ENCODE measurements around the gene ADNP.

The ADNP gene

GRCh38 chr20:50895111-50895830 lies 36.0 kb downstream of the ADNP start:
- Histone ChIP-seq H2AFZ (ENCODE audit: low read length) (no peak overlapping the region), H3K4me3 (ENCODE audit: low read length, poor library complexity, severe bottlenecking) (no peak overlapping the region), H3F3A (ENCODE audit: low read depth) (no peaks in the 10 kb centered on the region), H3K36me3 (ENCODE audit: insufficient read depth, low read length) (peaks cover 90% of the 10 kb centered on the region), H4K20me1 (ENCODE audit: insufficient read depth, low read length, poor library complexity, severe bottlenecking) (peaks cover 31% of the 10 kb centered on the region), H3K4me2 (ENCODE audit: low read depth, low read length, poor library complexity, severe bottlenecking) (no peak overlapping the region), H3K4me1 (ENCODE audit: insufficient read depth, low read length, poor library complexity, severe bottlenecking) (no peaks in the 10 kb centered on the region), H3K79me2 (ENCODE audit: insufficient read depth, low read length) (peaks cover 26% of the 10 kb centered on the region; the same call in 1 of the 2 replicates), H3K9me2 (replicated peaks; ENCODE audit: low read depth, low read length) (no peaks in the 10 kb centered on the region), H3K9ac (ENCODE audit: low read depth, low read length, poor library complexity, severe bottlenecking) (no peak overlapping the region), H3K9me3 (ENCODE audit: insufficient read depth, low read depth, low read length) (no peaks in the 10 kb centered on the region), H3K27me3 (ENCODE audit: insufficient read depth, low read length, poor library complexity, severe bottlenecking) (no peaks in the 10 kb centered on the region)
- TF ChIP-seq EZH2phosphoT487 (IDR thresholded peaks at IDR 0.05; ENCODE audit: borderline replicate concordance) = no peak
- no peak for TF ChIP-seq CTCF (conservative IDR thresholded peaks at IDR 0.05; ENCODE audit: low read length)

GRCh38 chr20:50893620-50894019 lies 37.6 kb downstream of the ADNP start:
- Histone ChIP-seq H3K36me3 (ENCODE audit: insufficient read depth, low read length) (peaks cover 90% of the 10 kb centered on the region; the same call in 1 of the 2 replicates), H2AFZ (ENCODE audit: low read length) (no peak overlapping the region), H4K20me1 (ENCODE audit: insufficient read depth, low read length, poor library complexity, severe bottlenecking) (peaks cover 14% of the 10 kb centered on the region), H3K9me3 (ENCODE audit: insufficient read depth, low read depth, low read length) (no peaks in the 10 kb centered on the region), H3F3A (ENCODE audit: low read depth) (no peaks in the 10 kb centered on the region), H3K79me2 (ENCODE audit: insufficient read depth, low read length) (peaks cover 14% of the 10 kb centered on the region; the same call in 1 of the 2 replicates), H3K27me3 (ENCODE audit: insufficient read depth, low read length, poor library complexity, severe bottlenecking) (no peaks in the 10 kb centered on the region), H3K9me2 (replicated peaks; ENCODE audit: low read depth, low read length) (no peaks in the 10 kb centered on the region), H3K4me1 (ENCODE audit: insufficient read depth, low read length, poor library complexity, severe bottlenecking) (no peaks in the 10 kb centered on the region), H3K4me3 (ENCODE audit: low read length, poor library complexity, severe bottlenecking) (no peak overlapping the region), H3K4me2 (ENCODE audit: low read depth, low read length, poor library complexity, severe bottlenecking) (no peak overlapping the region), H3K9ac (ENCODE audit: low read depth, low read length, poor library complexity, severe bottlenecking) (no peak overlapping the region)
- TF ChIP-seq CTCF (conservative IDR thresholded peaks at IDR 0.05; ENCODE audit: low read length) (no peak), EZH2phosphoT487 (IDR thresholded peaks at IDR 0.05; ENCODE audit: borderline replicate concordance) (no peak)

- Histone ChIP-seq H3K4me2 (ENCODE audit: low read depth, low read length, poor library complexity, severe bottlenecking) (no peak overlapping the region), H3K4me1 (ENCODE audit: insufficient read depth, low read length, poor library complexity, severe bottlenecking) (no peaks in the 10 kb centered on the region), H3K36me3 (ENCODE audit: insufficient read depth, low read length) (peaks cover 83% of the 10 kb centered on the region; the same call in 1 of the 2 replicates), H4K20me1 (ENCODE audit: insufficient read depth, low read length, poor library complexity, severe bottlenecking) (peaks cover 8% of the 10 kb centered on the region), H3K27me3 (ENCODE audit: insufficient read depth, low read length, poor library complexity, severe bottlenecking) (no peaks in the 10 kb centered on the region), H3K9me2 (replicated peaks; ENCODE audit: low read depth, low read length) (no peaks in the 10 kb centered on the region), H2AFZ (ENCODE audit: low read length) (no peak overlapping the region), H3K9me3 (ENCODE audit: insufficient read depth, low read depth, low read length) (no peaks in the 10 kb centered on the region), H3K79me2 (ENCODE audit: insufficient read depth, low read length) (peaks cover 3% of the 10 kb centered on the region; the same call in 1 of the 2 replicates), H3F3A (ENCODE audit: low read depth) (no peaks in the 10 kb centered on the region), H3K4me3 (ENCODE audit: low read length, poor library complexity, severe bottlenecking) (no peak overlapping the region), H3K9ac (ENCODE audit: low read depth, low read length, poor library complexity, severe bottlenecking) (no peak overlapping the region)
- TF ChIP-seq EZH2phosphoT487 (IDR thresholded peaks at IDR 0.05; ENCODE audit: borderline replicate concordance) (no peak), CTCF (conservative IDR thresholded peaks at IDR 0.05; ENCODE audit: low read length) (no peak)
These were observed 38.8 kb downstream of the ADNP start for GRCh38 chr20:50892394-50892793.

Data from Loucy (cell line).